CD4-positive, alpha-beta T cell treated with Interleukin-6 at 100 ng/mL for 8 hours (primary cell): Measurements from ENCODE around the gene CWC15.
"Not testable (repeated sequence)": the region's sequence is repeated elsewhere in the genome, so short reads cannot be mapped to it uniquely, and the experiment has no call there.

Source experiments
- DNase-seq: peaks from one replicate; pipeline ENCODE4 v3.0.0-alpha.2; 2020; ENCODE audit warnings: mixed read lengths, low spot score

CWC15 gene

DNA sequence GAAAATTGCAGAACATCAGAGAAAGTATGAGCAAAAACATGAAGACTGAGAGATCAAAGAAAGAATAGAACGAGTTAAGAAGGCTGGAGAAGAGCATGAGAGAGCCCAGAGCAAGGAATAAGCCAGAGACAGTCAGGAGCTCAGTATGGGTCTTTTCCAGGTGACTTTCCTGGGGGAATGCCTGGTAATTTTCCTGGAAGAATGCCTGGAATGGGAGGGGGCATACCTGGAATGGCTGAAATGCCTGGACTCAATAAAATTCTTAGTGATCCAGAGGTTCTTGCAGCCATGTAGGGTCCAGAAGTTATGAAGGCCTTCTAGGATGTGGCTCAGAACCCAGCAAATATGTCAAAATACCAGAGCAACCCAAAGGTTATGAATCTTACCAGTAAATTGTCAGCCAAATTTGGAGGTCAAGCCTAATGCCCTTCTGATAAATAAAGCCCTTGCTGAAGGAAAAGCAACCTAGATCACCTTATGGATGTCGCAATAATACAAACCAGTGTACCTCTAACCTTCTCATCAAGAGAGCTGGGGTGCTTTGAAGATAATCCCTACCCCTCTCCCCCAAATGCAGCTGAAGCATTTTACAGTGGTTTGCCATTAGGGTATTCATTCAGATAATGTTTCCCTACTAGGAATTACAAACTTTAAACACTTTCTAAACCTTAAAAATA, 59.5 kb downstream of the CWC15 start:
- not testable (repeated sequence) for DNase-seq

DNA sequence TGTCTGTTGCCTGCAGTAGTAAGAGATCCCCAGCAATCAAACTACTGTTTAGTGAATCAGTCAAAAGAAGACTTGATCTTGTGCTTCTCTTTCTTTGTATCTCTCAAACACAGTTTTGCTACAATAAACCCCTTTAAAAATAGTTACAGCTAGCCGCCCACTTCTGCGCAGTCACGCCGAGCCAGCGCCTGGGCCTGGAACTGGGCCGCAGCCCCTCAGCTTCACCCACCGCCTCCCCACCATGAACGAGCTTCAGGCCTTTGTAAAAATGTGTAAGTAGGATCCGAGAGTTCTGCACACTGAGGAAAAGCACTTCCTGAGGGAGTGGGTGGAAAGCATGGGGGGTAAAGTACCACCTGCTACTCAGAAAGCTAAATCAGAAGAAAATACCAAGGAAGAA, 60.5 kb downstream of the CWC15 start:
- DNase-seq, result no peak
